ENCODE results near the gene PCED1B. TPM values are rescaled to one million over a fixed set of nuclear protein-coding genes. Genes with fewer than 3 reads are reported as not detected.
A peak's percentile ranks its signal among the peaks of the same experiment; 100 is the strongest.

PCED1B gene
- total RNA-seq, 2 experiments from 2014 or later: 117 to 119 TPM

DNA sequence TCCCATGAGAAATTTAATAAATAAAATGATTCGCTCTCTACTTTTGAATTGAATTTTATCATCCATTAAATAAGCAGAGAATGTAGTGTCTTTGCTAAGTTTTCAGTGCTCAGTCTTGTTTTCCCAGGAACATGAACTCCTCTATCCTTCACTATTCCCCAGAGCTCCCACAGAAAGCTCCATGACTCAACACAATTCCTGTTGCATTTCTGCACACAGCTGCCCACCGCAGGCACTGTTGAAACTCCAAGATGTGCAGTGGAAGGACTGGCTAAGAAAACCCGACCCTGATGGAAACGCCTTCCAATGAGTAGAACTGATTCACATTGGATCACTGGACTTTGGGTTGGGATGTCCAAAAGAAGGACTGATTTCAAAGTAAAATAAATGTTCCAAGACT, 202.8 kb downstream of the PCED1B start:
- Mint-ChIP-seq H3K36me3 (ENCODE audit: low read depth) (peaks cover 12% of the 10 kb centered on the region), H3K27ac (peak overlapping the region; percentile 30), H3K4me3 (no peak overlapping the region), H3K9me3 (peaks cover 5% of the 10 kb centered on the region), H3K27me3 (no peaks in the 10 kb centered on the region), H3K4me1 (ENCODE audit: low read depth) (peaks cover 59% of the 10 kb centered on the region)
- ATAC-seq (no peak), DNase-seq (no peak)
- ChIA-PET POLR2A (interaction anchor here (0.7 to 2.3 kb wide), 4 partner anchors 9 to 115 kb away, joined by 3 to 5 read pairs (median 3); no protein-coding TSS in a partner anchor), CTCF (interaction anchor here (1.2 to 2.1 kb wide), 5 partner anchors 10 to 250 kb away, joined by 3 to 9 read pairs (median 5); no protein-coding TSS in a partner anchor)
- intact Hi-C loops (cut with micrococcal nuclease): no loop called here
- no peak for TF ChIP-seq CTCF (IDR thresholded peaks at IDR 0.05)

Small RNA genes lying within 50 kb of the gene (microRNA-seq; reads per million reads assigned to microRNA genes)
- not detected for gene MIR4698 (ENCODE audit: borderline microRNAs expressed, borderline replicate concordance)

Other genes with a start within 250 kb of the PCED1B start
- gene AMIGO2, start 338 bp downstream of the PCED1B start, total RNA-seq: 10 to 100 TPM; 12.1 to 12.5 TPM